Vagina (tissue), 2 donors: ENCODE data around the gene DNER. TPM values are rescaled to one million over a fixed set of nuclear protein-coding genes. Genes with fewer than 3 reads are reported as not detected.
A peak's percentile ranks its signal among the peaks of the same experiment; 100 is the strongest.

Source experiments
- DNase-seq, 2 donors: peaks; one replicate each; pipeline ENCODE4 v3.0.0-alpha.2; 2017; ENCODE audit errors: extremely low spot score in 2 of 2
- H3K27ac ChIP-seq: fragments of 200-600 bp; sonication (generic); one replicate; pipeline ENCODE4 v1.5.1; 2019
- H3K27me3 ChIP-seq: fragments of 200-600 bp; sonication (generic); one replicate; pipeline ENCODE4 v1.5.1; 2019
- H3K36me3 ChIP-seq, 2 donors: fragments of 200-600 bp; sonication (generic); one replicate each; pipeline ENCODE4 v1.5.1; 2017 to 2019
- H3K4me1 ChIP-seq: fragments of 200-600 bp; sonication (generic); one replicate; pipeline ENCODE4 v1.5.1; 2019
- H3K4me3 ChIP-seq, 2 donors: fragments of 200-600 bp; sonication (generic); 1 replicate in 1 of 2; 2 replicates in 1 of 2; pipeline ENCODE4 v1.5.1; 2016 to 2019
- H3K9me3 ChIP-seq: fragments of 200-600 bp; sonication (generic); one replicate; pipeline ENCODE4 v1.5.1; 2019
- CTCF ChIP-seq, 3 experiments: fragments of 450-650 bp in 2 of 3; fragments of 200-600 bp in 1 of 3; sonication (generic) in 1 of 3; IDR thresholded peaks; one replicate each; pipeline ENCODE4 v1.5.1; 2017 to 2019; ENCODE audit warnings: antibody characterized with exemption in 3 of 3, mild to moderate bottlenecking in 2 of 3, moderate library complexity in 2 of 3
- POLR2A ChIP-seq, 2 donors: fragments of 450-650 bp; IDR thresholded peaks; one replicate each; pipeline ENCODE4 v1.6.1; 2017; ENCODE audit warnings: antibody characterized with exemption in 2 of 2, mild to moderate bottlenecking in 2 of 2, moderate library complexity in 2 of 2
- POLR2AphosphoS5 ChIP-seq, 2 donors: sonication (generic); formaldehyde crosslinking; IDR thresholded peaks; one replicate each; pipeline ENCODE4 v1.9.0; 2017; ENCODE audit warnings: antibody characterized with exemption in 2 of 2, mild to moderate bottlenecking in 2 of 2, low read depth in 1 of 2; ENCODE audit not compliant: insufficient read depth in 1 of 2
- intact Hi-C: fragments of 100-400 bp; cut with DNase I; formaldehyde crosslinking; loops from one replicate; pipeline ENCODE4 v1.15.1; 2023
- total RNA-seq: library from RNA; depleted of rRNA; stranded (reverse); fragments of >200 nt; gene quantifications from one replicate; pipeline ENCODE4 v1.2.3, GENCODE V29; 2016

The DNER gene
- total RNA-seq, 1 donor from 2014 or later = 11.3 TPM

DNA sequence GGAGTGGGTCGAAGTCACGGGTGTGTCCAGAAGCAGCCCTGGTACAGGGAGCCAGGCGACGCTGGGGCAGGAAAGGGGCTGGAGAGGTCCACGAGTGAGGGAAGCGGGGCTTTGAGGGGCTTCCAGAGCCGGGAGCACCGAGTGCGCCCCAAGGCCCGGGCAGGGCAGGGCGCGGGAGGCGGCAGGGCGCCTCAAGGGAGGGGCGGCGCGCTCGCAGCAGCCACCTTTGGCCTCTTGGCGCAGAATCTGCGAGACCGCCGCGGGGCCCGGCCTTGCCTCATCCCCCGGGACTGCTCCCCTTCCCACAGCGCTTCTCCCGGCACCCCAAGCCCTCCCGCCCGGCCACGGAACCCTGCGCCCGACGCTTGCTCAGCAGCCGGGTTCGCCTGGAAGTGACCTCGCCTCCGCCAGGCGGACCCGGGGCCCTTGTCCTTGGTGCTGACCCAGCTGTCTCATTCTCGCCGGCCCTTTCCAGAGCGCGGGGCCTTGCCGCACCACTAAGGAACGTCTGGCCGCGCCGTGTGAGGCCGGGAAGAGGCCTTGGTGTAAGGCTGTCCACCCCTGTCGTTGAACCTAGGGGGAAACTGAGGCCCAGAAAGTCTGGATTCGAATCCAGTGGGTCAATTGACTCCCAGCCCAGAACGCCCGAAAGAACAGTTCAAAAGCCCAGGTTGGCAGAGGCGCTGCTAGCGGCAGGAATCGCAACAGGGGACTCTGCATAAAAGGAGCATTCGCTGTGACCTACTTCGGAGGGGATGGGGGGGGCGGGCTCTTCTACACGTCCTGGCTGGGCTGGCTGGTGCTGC is 584 bp upstream of the DNER start:
- intact Hi-C loops = no loop called here
- no peak for DNase-seq
- Histone ChIP-seq H3K27me3 (peaks cover 4% of the 10 kb centered on the region), H3K4me3 (peak overlapping the region; percentile 37 to 39), H3K27ac (no peak overlapping the region), H3K4me1 (peaks cover 20% of the 10 kb centered on the region), H3K9me3 (no peaks in the 10 kb centered on the region), H3K36me3 (no peaks in the 10 kb centered on the region)
- TF ChIP-seq CTCF (IDR thresholded peaks at IDR 0.05) = no peak

- peaks cover 20% of the 10 kb centered on the region for H3K4me1 ChIP-seq
- no peaks in the 10 kb centered on the region for H3K36me3 ChIP-seq
- no peak for TF ChIP-seq POLR2A (IDR thresholded peaks at IDR 0.05)
- TF ChIP-seq CTCF (IDR thresholded peaks at IDR 0.05) = no peak
- TF ChIP-seq POLR2AphosphoS5 (IDR thresholded peaks at IDR 0.05; ENCODE audit: insufficient read depth in 1 of 2, low read depth in 1 of 2) = no peak
- DNase-seq = no peak
- peaks cover 4% of the 10 kb centered on the region for H3K27me3 ChIP-seq
- no peak overlapping the region for H3K27ac ChIP-seq
- no peaks in the 10 kb centered on the region for H3K9me3 ChIP-seq
- intact Hi-C loops = no loop called here
- peak overlapping the region; percentile 37 to 39 for H3K4me3 ChIP-seq
These were observed 830 bp downstream of the DNER start for GRCh38 chr2:229713371-229714079.

- TF ChIP-seq CTCF (IDR thresholded peaks at IDR 0.05) (no peak), POLR2AphosphoS5 (IDR thresholded peaks at IDR 0.05; ENCODE audit: insufficient read depth in 1 of 2, low read depth in 1 of 2) (no peak), POLR2A (IDR thresholded peaks at IDR 0.05) (no peak)
- no peak overlapping the region for H3K27ac ChIP-seq
- intact Hi-C loops = no loop called here
- H3K4me1 ChIP-seq = peaks cover 20% of the 10 kb centered on the region
- no peaks in the 10 kb centered on the region for H3K36me3 ChIP-seq
- H3K27me3 ChIP-seq = peaks cover 4% of the 10 kb centered on the region
- no peaks in the 10 kb centered on the region for H3K9me3 ChIP-seq
- no peak overlapping the region for H3K4me3 ChIP-seq
- DNase-seq = no peak
These were observed 2.2 kb downstream of the DNER start for GRCh38 chr2:229712136-229712535.

GRCh38 chr2:229708335-229708734 is 6.0 kb downstream of the DNER start:
- H3K9me3 ChIP-seq = no peaks in the 10 kb centered on the region
- H3K4me3 ChIP-seq = no peak overlapping the region
- H3K36me3 ChIP-seq = no peaks in the 10 kb centered on the region
- peaks cover 3% of the 10 kb centered on the region for H3K4me1 ChIP-seq
- intact Hi-C loops = no loop called here
- TF ChIP-seq POLR2AphosphoS5 (IDR thresholded peaks at IDR 0.05; ENCODE audit: insufficient read depth in 1 of 2, low read depth in 1 of 2) (no peak), CTCF (IDR thresholded peaks at IDR 0.05) (no peak), POLR2A (IDR thresholded peaks at IDR 0.05) (no peak)
- H3K27ac ChIP-seq = no peak overlapping the region
- DNase-seq = no peak
- H3K27me3 ChIP-seq = no peaks in the 10 kb centered on the region
